ENCODE data around the gene ZCCHC2.

GRCh38 chr18:62506495-62507143, 16.2 kb upstream of the ZCCHC2 start:
- no peak for TF ChIP-seq MAX (CRISPR knock-in tag; IDR thresholded peaks at IDR 0.05)
- TF ChIP-seq CTBP1 (IDR thresholded peaks at IDR 0.05; ENCODE audit: borderline replicate concordance) = no peak
- TF ChIP-seq, protein P1, sequence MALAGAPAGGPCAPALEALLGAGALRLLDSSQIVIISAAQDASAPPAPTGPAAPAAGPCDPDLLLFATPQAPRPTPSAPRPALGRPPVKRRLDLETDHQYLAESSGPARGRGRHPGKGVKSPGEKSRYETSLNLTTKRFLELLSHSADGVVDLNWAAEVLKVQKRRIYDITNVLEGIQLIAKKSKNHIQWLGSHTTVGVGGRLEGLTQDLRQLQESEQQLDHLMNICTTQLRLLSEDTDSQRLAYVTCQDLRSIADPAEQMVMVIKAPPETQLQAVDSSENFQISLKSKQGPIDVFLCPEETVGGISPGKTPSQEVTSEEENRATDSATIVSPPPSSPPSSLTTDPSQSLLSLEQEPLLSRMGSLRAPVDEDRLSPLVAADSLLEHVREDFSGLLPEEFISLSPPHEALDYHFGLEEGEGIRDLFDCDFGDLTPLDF (CRISPR knock-in tag; IDR thresholded peaks at IDR 0.05) = no peak
- no peak for TF ChIP-seq PATZ1 (CRISPR knock-in tag; IDR thresholded peaks at IDR 0.05; ENCODE audit: borderline replicate concordance)
- TF ChIP-seq EP300 (IDR thresholded peaks at IDR 0.05; ENCODE audit: low read length) = no peak
- no peak for TF ChIP-seq POLR2A (conservative IDR thresholded peaks at IDR 0.05)
- no peak for TF ChIP-seq NCOA2 (IDR thresholded peaks at IDR 0.05; ENCODE audit: partially characterized antibody in 2 of 2)
- TF ChIP-seq U2AF2 (optimal IDR thresholded peaks at IDR 0.05; ENCODE audit: low read depth, low read length) = no peak
- TF ChIP-seq TBL1XR1 (IDR thresholded peaks at IDR 0.05; ENCODE audit: low read length in 2 of 2) = no peak
- TF ChIP-seq HDGF (IDR thresholded peaks at IDR 0.05) = no peak
- no peak for TF ChIP-seq JUN (IDR thresholded peaks at IDR 0.05; ENCODE audit: borderline replicate concordance, low read depth, low read length)
- no peak for TF ChIP-seq JUN (CRISPR knock-in tag; IDR thresholded peaks at IDR 0.05; ENCODE audit: borderline replicate concordance)
- no peak for TF ChIP-seq EGR1 (conservative IDR thresholded peaks at IDR 0.05)
- no peak for TF ChIP-seq ZNF3 (CRISPR knock-in tag; IDR thresholded peaks at IDR 0.05)
- TF ChIP-seq GMEB1 (CRISPR knock-in tag; IDR thresholded peaks at IDR 0.05) = no peak

All from K562 (cell line).